Measurements from ENCODE around the gene MDH1B.
"Not testable (repeated sequence)": the region's sequence is repeated elsewhere in the genome, so short reads cannot be mapped to it uniquely, and the experiment has no call there.

The MDH1B gene

DNA sequence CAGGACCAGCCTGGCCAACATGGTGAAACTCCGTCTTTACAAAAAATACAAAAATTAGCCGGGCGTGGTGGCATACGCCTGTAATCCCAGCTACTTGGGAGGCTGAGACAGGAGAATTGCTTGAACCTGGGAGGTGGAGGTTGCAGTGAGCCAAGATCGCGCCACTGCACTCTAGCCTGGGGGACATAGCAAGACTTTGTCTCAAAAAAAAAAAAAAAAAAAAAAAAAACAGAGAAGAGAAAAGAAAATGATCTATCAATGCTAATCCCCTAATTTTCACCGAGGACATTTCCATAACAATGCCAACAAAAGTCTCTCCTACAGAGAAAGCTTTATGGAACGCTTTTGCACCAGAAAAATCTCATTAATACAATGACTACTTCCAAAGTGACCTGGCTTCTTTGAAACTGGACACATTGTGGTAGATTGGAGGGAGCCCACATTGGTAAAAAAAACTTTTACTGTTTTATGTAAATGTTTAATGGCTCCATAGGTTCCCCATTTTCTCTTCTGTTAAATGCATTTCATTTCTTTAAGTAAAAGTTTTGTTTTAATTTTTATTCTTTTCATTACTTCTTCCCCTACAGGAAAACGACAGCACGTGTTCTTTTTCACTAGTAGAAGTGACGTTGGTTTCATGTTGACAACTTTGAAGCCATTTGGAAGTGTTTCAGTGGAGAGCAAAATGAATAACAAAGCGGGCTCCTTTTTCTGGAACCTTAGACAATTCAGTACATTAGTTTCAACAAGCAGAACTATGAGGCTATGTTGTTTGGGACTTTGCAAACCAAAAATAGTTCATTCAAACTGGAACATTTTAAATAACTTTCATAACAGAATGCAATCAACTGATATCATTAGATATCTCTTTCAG, 1.2 kb upstream of the MDH1B start:
- no peak for DNase-seq (ENCODE audit: low read depth)

- no peak for DNase-seq (ENCODE audit: low read depth)
These were observed 371 bp downstream of the MDH1B start for GRCh38 chr2:206764673-206765241.

- no peak for DNase-seq (ENCODE audit: low read depth)
These were observed 8.3 kb downstream of the MDH1B start for GRCh38 chr2:206756816-206757215.

DNA sequence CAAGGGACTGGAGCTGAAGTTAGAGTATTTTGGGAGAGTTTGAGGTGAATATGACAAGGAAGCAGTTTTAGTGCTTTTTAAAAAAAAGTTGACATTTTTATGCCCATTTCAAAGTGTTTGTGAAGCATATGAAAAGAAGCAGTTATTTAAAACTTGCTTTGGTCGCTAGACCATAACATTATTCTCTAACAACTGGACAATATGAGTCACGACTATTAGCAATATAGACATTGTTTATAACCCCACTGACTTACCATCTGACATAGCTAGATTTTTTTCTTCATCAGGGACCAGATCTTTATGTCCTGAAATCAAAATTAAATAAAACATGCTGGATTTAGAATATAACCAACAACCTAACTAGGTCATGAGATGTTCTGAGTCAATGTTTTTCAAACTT, 24.3 kb downstream of the MDH1B start:
- DNase-seq (ENCODE audit: low read depth): no peak

DNA sequence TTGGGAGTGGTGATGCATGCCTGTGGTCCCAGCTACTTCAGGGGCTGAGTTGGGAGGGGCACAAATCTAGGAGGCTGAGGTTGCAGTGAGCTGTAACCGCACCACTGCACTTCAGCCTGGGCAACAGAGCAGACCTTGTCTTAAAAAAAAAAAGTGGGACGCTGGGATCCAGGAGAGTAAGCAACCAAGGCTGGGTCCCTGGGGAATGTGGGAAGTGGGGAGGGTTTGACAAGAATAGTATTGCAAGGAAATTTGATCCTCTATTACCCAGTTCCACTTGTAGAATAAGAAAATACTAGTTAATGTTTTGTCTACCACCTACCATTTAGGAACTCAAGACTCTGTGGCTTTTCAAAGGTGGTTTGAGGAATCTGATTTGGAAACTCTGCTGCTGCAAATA, 25.9 kb downstream of the MDH1B start:
- no peak for DNase-seq (ENCODE audit: low read depth)

GRCh38 chr2:206736935-206737334, 28.2 kb downstream of the MDH1B start:
- no peak for DNase-seq (ENCODE audit: low read depth)

DNA sequence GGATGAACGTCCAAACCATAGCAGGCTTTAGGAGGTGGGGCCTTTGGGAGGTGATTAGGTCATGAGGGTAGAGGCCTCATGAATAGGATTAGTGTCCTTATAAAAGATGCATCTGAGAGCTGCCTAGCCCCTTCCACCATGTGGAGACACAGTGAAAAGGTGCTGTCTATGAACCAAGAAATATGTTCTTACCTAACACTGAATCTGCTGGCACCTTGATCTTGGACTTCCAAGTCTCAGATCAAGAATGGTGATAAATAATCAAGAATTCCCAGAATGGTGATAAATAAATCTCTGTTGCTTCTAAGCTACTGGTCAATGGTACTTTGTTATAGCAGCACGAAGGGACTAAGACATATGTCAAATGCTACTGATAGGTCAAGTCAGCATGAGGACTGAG, 31.8 kb downstream of the MDH1B start:
- DNase-seq (ENCODE audit: low read depth): no peak

DNA sequence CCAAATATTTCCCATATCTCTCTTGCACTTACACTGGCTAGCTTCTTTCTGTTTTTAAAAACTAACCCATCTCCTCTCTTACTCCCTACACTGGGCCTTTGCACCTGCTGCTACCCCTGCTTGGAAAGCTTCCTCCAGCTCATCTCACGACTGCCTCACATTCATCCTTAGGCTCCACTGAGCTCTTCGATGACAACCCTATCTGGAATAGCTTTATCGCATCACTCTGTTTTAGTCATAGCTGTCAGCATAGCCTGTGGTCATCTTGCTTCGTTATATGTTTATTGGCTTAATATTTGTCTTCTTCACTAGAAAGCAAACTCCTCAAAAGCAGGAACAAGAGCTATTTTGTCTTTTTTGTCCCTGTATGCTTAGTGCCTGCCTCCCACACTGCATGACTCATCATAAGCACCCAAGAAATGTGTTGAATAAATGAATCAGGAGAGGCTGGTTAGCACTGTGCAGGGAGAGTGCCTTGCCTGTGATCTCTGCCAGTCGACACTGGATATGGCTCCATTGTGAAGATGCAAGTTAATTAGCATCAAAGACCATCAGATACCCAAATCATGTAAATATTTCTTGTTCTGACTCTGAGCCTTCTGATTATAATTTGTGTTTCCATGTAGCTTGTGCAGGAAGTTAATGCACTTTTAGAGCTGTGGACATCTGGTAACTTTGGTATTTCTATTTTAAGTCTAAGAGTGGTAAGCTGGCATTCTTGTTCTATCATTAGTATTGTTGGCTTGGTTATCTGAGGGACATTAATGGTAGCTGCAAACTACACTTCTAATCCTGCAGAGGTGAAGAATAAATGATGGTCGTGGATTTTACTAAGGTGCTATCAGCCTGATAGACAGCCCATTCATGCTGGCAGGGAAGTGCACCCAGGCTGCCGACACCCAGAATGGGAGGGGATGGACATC, 36.6 kb downstream of the MDH1B start:
- no peak for DNase-seq (ENCODE audit: low read depth)

- no peak for DNase-seq (ENCODE audit: low read depth)
These were observed 37.8 kb downstream of the MDH1B start for GRCh38 chr2:206727287-206727686.

GRCh38 chr2:206723288-206723687, 41.8 kb downstream of the MDH1B start:
- DNase-seq (ENCODE audit: low read depth): no peak

DNA sequence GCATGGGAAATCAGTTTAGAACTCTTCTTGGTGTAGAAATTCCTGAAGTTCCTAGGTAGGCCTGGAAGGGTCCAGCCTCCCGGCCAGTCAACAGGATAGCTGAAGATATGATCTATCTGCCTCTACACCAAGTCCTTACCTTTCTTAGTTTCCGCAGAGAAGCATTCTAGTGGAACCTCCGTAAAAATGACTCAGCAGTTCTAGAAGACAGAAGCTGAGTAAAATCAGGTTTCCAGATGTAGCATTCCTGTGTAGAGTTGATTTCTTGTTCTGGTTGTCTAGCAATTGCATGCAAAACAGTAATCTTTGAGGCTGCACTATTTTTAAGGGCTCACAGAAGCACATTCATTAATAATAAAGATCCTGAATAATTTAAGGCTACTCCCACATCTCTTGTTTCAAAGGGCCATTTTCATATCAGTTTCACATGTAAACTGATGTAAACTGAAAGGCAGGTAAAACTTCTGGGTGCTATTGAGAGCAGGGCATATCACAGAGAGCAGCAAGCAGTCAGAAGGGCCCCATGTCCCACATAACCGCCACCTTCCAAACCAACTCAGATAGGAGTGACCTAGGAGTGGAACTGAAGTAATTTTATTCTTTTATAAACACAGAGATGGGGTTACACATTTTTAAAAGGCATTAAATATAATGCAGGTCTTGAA, 43.7 kb downstream of the MDH1B start:
- no peak for DNase-seq (ENCODE audit: low read depth)

DNA sequence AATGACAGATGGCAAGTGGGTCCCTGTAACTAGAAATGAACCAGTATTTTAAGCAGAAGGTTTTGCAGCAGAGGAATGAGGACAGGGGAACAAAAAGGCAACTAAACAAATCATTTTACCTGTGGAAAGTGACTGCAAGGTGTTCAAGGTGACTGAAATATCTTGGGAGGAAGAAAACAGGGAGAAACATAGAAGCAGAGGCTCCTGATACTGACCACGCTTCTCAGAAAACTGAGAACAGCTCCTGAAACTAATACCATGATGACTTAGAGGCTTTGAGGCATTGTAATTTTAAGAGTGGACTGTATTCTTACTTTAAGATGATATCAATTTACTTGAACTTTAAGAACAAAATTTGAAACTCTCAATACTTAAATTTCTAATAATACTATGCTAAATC, 46.8 kb downstream of the MDH1B start, which contains the start of gene DYTN:
TSS of gene DYTN (minus strand) at position 101 of the 400 bp plus-strand sequence. CDS start 117 bp downstream, outside the sequence.
- no peak for DNase-seq (ENCODE audit: low read depth)

DNA sequence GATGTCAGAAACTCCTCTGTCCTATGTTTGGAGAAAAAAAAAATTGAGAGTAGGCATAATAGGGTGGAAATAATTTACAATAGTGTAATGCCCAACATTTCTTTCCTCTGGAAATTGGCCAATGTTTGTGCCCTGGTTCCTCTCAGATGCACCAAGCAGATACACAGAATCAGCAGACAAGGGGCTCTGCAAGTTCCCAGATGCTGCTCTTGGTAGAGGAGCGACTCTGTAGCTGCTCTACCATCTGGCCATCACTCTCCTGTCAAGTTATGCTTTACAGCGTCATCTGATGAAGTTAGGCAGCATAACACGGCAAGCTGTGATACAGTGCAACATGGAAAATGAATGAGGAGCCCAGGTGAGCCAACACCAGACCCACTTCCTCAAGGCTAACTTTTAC, 48.5 kb downstream of the MDH1B start:
- DNase-seq (ENCODE audit: low read depth): no peak

- not testable (repeated sequence) for DNase-seq (ENCODE audit: low read depth)
These were observed 49.9 kb downstream of the MDH1B start for GRCh38 chr2:206715183-206715582.

GRCh38 chr2:206713746-206714145, 51.4 kb downstream of the MDH1B start:
- DNase-seq (ENCODE audit: low read depth): no peak

- DNase-seq (ENCODE audit: low read depth): no peak
These were observed 56.8 kb downstream of the MDH1B start for GRCh38 chr2:206708286-206708685.

GRCh38 chr2:206707164-206707701, 57.9 kb downstream of the MDH1B start:
- no peak for DNase-seq (ENCODE audit: low read depth)

DNA sequence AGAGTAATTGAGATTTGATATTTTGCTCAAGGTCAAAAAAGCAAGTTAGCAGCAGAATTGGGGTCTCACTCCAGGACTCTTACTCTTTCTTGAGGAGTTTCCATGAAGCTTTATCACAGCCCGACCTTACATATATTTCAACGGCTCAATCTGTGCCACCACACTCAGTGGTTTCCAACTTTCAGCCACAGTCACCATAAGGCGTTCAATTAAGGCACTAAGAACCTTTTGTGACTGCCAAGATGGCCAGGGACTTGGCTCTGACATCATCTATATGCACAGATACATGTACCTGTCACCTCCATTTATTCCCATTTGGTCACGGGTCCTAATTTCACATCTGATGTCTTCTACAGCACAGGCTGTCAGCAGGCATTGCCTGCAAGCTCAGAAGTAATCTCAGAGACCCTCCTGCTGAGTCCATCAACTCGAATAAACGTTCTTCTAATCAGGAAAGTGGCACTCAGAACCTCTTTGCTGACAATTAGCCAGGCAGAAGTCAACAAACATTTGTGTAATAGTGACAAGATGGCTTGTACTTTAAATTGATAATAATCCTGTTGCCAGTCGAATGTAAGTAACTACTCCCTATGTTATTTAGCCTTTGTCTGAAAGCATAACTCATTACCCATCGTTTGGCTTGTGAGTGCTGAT, 63.0 kb downstream of the MDH1B start:
- no peak for DNase-seq (ENCODE audit: low read depth)

GRCh38 chr2:206700156-206700555, 65.0 kb downstream of the MDH1B start:
- no peak for DNase-seq (ENCODE audit: low read depth)

GRCh38 chr2:206698811-206699210, 66.3 kb downstream of the MDH1B start:
- DNase-seq (ENCODE audit: low read depth): no peak

DNA sequence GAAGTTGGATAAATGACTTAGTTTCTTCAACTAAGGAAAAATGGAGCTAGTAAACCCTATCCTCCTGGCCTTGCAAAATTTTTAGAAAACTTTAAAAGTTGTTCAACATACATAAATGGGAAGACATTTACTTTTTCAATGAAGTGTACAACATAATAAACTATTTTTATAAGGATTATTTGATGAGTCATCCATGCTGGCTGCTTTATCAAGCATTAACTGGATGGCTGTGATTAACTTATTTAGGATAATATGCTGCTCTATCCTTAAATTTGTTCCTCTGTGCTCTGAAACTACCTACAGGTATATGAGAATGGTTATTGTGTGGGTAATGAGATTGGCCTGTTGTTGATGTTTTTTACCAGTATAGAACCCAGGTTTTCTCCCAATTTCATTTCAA, 68.2 kb downstream of the MDH1B start:
- no peak for DNase-seq (ENCODE audit: low read depth)
